Raji (cell line): Measurements from ENCODE around the gene COL4A1.

Experiments used
- POLR2A ChIP-seq: IDR thresholded peaks from 2 replicates; pipeline ENCODE4 v1.6.1; 2011; ENCODE audit warnings: low read depth, low read length, control low read depth; ENCODE audit not compliant: insufficient read depth

The COL4A1 gene

GRCh38 chr13:110242615-110243014, 64.3 kb downstream of the COL4A1 start:
- no peak for TF ChIP-seq POLR2A

DNA sequence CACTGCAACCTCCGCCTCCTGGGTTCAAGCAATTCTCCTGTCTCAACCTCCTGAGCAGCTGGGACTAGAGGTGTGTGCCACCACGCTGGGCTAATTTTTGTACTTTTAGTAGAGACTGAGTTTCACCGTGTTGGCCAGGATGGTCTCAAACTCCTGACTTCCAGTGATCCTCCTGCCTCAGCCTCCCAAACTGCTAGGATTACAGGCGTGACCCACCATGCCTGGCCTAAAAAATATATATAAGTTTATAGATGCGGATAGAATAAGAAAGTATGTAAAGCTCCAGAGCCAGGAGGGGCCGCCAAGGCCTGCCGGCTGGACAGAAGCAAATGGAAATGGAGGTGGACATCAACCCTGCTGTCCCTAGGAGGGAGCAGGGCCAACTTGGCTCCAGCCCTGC, 66.0 kb downstream of the COL4A1 start:
- no peak for TF ChIP-seq POLR2A

- TF ChIP-seq POLR2A, result no peak
Measured at GRCh38 chr13:110240352-110240751, 66.6 kb downstream of the COL4A1 start.

DNA sequence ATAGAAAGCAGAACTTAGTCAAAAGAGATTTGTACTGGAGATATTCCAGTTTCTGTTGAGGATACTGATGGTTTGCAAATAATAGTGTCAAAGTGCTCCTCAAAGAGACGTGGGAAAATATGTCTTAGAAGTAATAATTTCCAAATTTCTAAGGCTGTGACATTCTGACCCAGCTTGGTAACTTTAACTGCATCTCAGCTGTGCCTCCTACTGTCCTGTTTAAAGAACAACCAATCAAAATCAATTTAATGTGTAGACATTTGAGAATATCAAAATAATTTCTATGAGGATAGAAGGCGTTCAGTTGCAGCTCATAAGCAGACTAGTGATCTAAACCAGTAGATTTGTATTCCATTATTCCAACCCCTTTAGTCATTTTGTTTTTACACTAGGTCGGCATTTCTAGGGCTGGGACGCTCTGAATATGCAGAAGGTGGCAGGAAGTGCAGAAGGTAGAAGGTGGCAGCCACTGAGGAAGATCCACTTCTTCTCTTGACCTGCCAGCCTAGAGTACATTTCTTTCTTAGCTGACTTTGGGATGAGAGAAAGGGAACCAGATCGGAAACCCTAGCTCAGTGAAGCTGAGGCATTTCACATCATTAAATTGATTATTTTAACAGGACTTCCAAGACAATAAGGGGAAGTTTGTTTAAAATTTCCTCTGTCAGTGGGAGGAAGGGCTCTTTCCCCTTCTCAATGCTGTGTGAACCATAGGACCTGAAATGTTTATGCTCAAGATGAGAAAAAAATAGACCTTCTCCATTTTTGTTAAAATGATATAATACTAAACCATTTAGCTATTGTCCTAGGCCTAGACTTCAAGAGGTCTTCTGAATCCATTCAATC, 67.5 kb downstream of the COL4A1 start:
- TF ChIP-seq POLR2A, result no peak

DNA sequence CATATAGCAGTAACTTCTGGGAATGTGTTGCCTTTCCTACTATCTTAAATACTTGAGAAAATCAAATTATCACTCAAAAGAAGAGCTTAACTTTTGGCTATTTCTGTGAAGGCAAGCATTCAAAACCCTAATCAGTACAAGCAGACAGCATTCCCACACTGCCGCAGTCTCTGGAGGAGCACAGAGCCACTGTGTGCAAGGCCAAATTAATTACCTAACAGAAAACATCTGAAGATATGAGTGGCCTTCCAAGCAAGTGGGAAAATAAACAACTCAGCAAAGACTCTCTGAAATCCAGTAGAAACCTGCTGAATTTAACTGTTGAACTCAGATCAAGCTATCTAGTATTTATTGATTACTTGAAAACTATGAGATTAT, 68.2 kb downstream of the COL4A1 start:
- no peak for TF ChIP-seq POLR2A

DNA sequence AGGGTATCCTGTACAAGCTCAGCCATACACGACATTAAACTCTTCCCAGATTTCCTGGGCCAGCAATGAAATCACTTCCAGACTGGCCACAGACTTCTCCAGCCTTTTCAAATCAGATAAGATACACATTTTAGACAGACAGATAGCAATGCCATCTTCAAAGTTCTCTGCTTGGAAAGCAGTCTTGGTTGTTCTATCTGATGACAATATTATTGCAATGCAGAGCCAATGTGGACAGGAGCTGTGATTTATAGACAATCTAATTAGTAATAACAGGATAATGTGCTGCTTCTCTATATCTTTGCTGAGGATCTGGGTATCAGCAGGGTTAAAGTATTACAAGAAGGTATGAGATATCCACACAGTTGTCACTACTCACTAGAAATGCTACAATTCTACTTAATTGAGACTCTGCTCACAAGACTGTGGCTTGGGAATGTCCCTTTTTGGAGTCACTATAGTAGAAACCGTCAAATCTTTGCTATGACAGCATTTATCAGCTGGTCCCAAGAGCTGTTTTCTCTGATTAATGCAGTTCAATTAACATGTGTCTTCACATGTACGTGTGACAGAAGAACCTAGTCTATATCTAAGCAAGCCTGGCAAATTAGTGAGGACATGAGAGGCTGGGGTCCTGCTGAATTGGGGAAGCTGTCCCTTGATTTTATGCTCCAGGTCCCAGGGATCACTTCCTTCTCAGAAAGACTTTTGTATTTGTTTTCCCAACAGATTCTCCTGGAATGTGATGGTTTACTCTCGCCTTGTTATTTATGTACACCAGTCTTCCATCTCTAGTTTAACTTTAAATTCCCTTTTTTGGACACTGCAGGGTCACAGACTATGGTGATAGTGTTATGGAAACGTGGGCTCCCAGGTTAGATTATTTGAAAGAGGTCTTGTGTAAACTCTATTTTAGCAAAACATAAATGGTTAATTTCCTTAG, 68.8 kb downstream of the COL4A1 start:
- TF ChIP-seq POLR2A, result no peak

GRCh38 chr13:110236831-110237261, 70.1 kb downstream of the COL4A1 start:
- TF ChIP-seq POLR2A, result no peak

GRCh38 chr13:110236431-110236830, 70.5 kb downstream of the COL4A1 start:
- no peak for TF ChIP-seq POLR2A

DNA sequence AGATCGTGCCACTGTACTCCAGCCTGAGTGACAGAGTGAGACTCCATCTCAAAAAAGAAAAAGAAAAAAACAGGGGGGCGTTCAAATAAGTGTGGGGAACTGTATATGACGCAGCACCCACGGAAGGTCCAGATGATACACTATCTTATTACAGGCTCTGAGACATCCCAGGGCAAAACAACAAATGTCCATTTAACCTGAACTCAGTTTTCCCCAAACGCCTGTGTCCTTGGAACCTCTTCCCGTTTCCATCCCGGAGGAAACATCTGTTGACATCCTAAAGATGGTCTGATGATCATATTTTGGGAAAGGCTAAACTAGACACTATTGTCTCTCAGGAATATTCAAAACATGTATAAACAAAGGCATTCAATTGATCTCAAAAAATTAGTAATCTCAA, 72.4 kb downstream of the COL4A1 start:
- no peak for TF ChIP-seq POLR2A

GRCh38 chr13:110233951-110234280, 73.0 kb downstream of the COL4A1 start:
- TF ChIP-seq POLR2A, result no peak

DNA sequence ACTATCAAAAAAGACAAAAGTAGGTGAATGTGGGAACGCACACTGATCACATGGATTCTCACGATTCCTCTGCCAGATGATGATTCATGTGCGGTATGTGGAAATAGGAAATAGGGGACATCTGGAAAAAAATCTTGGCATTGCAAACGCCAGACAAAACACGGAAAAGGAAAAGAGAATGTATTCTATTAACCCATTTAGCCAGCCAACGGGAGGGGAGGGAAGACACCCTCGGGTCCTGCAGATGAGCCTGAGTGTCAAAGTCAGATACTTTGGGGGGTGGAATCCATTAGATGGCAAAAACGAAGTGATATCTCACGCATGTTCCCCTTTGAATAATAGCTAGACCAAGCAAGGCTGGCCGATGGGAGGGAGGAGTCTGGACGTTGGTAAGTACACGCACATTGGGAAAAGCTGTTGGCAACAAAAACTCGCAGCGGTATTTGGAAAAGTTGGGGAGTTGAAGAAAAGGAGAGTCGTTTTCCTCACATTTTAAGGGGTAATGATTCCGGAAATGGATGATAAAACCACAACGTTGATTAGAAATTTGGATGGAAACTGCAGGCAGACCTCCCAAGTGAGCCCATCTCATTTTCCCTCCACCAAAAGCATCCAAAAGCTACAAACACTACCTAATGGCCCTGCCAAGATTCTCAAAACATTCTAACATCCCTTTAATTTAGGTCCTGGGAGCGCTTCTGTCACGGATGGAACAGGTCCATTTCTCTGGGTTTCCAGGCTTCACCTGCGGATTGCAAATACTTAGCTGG, 73.6 kb downstream of the COL4A1 start:
- TF ChIP-seq POLR2A, result no peak

- no peak for TF ChIP-seq POLR2A
Measured at GRCh38 chr13:110232756-110233155, 74.2 kb downstream of the COL4A1 start.

DNA sequence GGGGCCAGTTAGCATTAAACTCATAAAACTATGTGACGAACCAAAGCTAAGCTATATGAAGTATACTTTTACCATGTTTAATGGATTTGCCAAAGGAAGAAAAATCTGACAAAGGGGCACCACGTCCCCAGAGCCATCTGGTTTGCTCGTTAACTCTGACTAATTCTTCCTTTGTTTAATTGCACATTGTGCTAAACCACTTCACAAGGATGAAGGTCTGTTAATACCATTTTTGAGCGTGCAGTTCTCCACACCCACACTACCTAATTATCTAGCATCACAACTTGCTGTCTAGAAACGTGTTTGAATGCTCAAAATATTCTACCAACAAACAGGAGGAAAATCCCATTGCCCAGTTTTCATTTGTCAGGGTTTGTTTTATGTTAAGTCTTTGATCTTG, 74.8 kb downstream of the COL4A1 start:
- TF ChIP-seq POLR2A, result no peak

DNA sequence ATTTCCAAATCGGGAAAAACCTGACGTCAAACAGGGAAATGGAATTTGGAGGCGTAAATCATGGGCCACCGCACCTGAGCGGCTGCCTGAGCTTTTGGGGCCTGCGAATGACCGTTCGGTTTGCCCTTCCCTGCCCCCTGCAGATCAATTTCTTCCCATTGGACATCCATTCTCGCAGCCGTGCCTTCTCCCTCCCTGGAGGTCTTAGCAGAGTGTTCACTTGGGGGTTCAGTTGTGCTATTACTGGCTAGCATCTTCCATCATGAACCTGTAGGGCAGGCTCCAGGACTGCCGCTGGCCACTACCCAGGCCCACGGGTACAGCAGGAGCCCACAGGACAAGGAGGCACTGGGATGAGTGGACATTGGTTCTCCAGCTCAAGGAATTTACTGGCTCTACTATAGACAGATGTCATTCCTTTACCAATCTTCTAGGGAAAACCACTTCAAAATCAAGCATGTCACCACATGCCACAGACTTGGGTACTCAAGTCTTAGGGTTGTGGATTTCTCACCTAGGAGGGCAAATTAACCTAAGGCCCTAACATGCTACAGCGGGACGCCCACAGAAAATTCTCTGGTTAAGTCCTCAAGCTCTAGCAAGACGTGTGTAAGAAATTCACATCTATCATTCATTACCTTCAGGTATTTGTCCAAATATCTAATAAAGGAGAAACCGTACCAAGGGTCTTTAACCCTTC, 75.5 kb downstream of the COL4A1 start:
- no peak for TF ChIP-seq POLR2A
